ENCODE measurements around the gene ANKRD29. TPM values are rescaled to one million over a fixed set of nuclear protein-coding genes. Genes with fewer than 3 reads are reported as not detected.

ANKRD29 gene
- total RNA-seq: not detected

GRCh38 chr18:23662309-23663263 is at the start of gene ANKRD29:
Gene ANKRD29 (minus strand): TSS chr18:23662911. CDS start chr18:23662730, 181 bp downstream.
- Mint-ChIP-seq H3K36me3 (peaks cover 0 to 7% of the 10 kb centered on the region in 2 donors), H3K27ac (peak within 1 kb of the TSS in 1 of 2 donors; percentile 10), H3K9me3 (no peaks in the 10 kb centered on the region)
- DNase-seq (ENCODE audit: low spot score in 2 of 2) (peak; percentile 20 to 67), ATAC-seq (peak; percentile 80 to 96)

GRCh38 chr18:23712445-23712844 is 49.7 kb upstream of the ANKRD29 start:
- ATAC-seq (peak in 1 of 2 donors; percentile 50), DNase-seq (ENCODE audit: low spot score in 2 of 2) (no peak)
- H3K9me3 Mint-ChIP-seq: peaks cover 0 to 6% of the 10 kb centered on the region in 2 donors
- H3K27ac Mint-ChIP-seq: no peak overlapping the region
- H3K36me3 Mint-ChIP-seq: peaks cover 0 to 6% of the 10 kb centered on the region in 2 donors

GRCh38 chr18:23711426-23711825 is 48.7 kb upstream of the ANKRD29 start:
- peaks cover 0 to 10% of the 10 kb centered on the region in 2 donors for H3K9me3 Mint-ChIP-seq
- no peak overlapping the region for H3K27ac Mint-ChIP-seq
- H3K36me3 Mint-ChIP-seq: peaks cover 0 to 10% of the 10 kb centered on the region in 2 donors

GRCh38 chr18:23710946-23711345 is 48.2 kb upstream of the ANKRD29 start:
- peaks cover 0 to 10% of the 10 kb centered on the region in 2 donors for H3K9me3 Mint-ChIP-seq
- no peak overlapping the region for H3K27ac Mint-ChIP-seq
- peaks cover 0 to 10% of the 10 kb centered on the region in 2 donors for H3K36me3 Mint-ChIP-seq
- ATAC-seq (no peak), DNase-seq (ENCODE audit: low spot score in 2 of 2) (no peak)

More at GRCh38 chr18:23711426-23711825, 48.7 kb upstream of the ANKRD29 start:
- ATAC-seq: no peak
- no peak for DNase-seq (ENCODE audit: low spot score in 2 of 2)

GRCh38 chr18:23710068-23710527 is 47.4 kb upstream of the ANKRD29 start:
- Mint-ChIP-seq H3K36me3 (peaks cover 0 to 10% of the 10 kb centered on the region in 2 donors), H3K9me3 (peaks cover 0 to 10% of the 10 kb centered on the region in 2 donors), H3K27ac (no peak overlapping the region)
- DNase-seq (ENCODE audit: low spot score in 2 of 2) (no peak), ATAC-seq (no peak)

- H3K27ac Mint-ChIP-seq: no peak overlapping the region
- DNase-seq (ENCODE audit: low spot score in 2 of 2) (no peak), ATAC-seq (no peak)
- H3K36me3 Mint-ChIP-seq: peaks cover 0 to 10% of the 10 kb centered on the region in 2 donors
- H3K9me3 Mint-ChIP-seq: peaks cover 0 to 10% of the 10 kb centered on the region in 2 donors
Measured at GRCh38 chr18:23706971-23707640, 44.4 kb upstream of the ANKRD29 start.

GRCh38 chr18:23704806-23705205 is 42.1 kb upstream of the ANKRD29 start:
- Mint-ChIP-seq H3K9me3 (peaks cover 0 to 10% of the 10 kb centered on the region in 2 donors), H3K27ac (no peak overlapping the region), H3K36me3 (peaks cover 0 to 10% of the 10 kb centered on the region in 2 donors)
- ATAC-seq (no peak), DNase-seq (ENCODE audit: low spot score in 2 of 2) (no peak)

- ATAC-seq (no peak), DNase-seq (ENCODE audit: low spot score in 2 of 2) (no peak)
- peaks cover 0 to 10% of the 10 kb centered on the region in 2 donors for H3K36me3 Mint-ChIP-seq
- H3K9me3 Mint-ChIP-seq: peaks cover 0 to 4% of the 10 kb centered on the region in 2 donors
- no peak overlapping the region for H3K27ac Mint-ChIP-seq
Measured at GRCh38 chr18:23703987-23704384, 41.3 kb upstream of the ANKRD29 start.

- ATAC-seq (peak in 1 of 2 donors; percentile 71), DNase-seq (ENCODE audit: low spot score in 2 of 2) (peak in 1 of 2 donors; percentile 10)
- Mint-ChIP-seq H3K36me3 (peaks cover 0 to 10% of the 10 kb centered on the region in 2 donors), H3K27ac (no peak overlapping the region), H3K9me3 (peaks cover 0 to 4% of the 10 kb centered on the region in 2 donors)
Measured at GRCh38 chr18:23703057-23703986, 40.6 kb upstream of the ANKRD29 start.

- Mint-ChIP-seq H3K27ac (no peak overlapping the region), H3K36me3 (peaks cover 0 to 5% of the 10 kb centered on the region in 2 donors), H3K9me3 (peaks cover 0 to 4% of the 10 kb centered on the region in 2 donors)
- no peak for DNase-seq (ENCODE audit: low spot score in 2 of 2)
- no peak for ATAC-seq
Measured at GRCh38 chr18:23702606-23703005, 39.9 kb upstream of the ANKRD29 start.

- Mint-ChIP-seq H3K27ac (no peak overlapping the region), H3K36me3 (no peaks in the 10 kb centered on the region), H3K9me3 (no peaks in the 10 kb centered on the region)
- ATAC-seq (no peak), DNase-seq (ENCODE audit: low spot score in 2 of 2) (no peak)
Measured at GRCh38 chr18:23701544-23702064, 38.9 kb upstream of the ANKRD29 start.

GRCh38 chr18:23701017-23701416 is 38.3 kb upstream of the ANKRD29 start:
- H3K36me3 Mint-ChIP-seq: no peaks in the 10 kb centered on the region
- no peak overlapping the region for H3K27ac Mint-ChIP-seq

GRCh38 chr18:23694637-23695430 is 32.1 kb upstream of the ANKRD29 start:
- Mint-ChIP-seq H3K27ac (no peak overlapping the region), H3K9me3 (no peaks in the 10 kb centered on the region), H3K36me3 (no peaks in the 10 kb centered on the region)
- no peak for DNase-seq (ENCODE audit: low spot score in 2 of 2)
- no peak for ATAC-seq

More at GRCh38 chr18:23701017-23701416, 38.3 kb upstream of the ANKRD29 start:
- H3K9me3 Mint-ChIP-seq: no peaks in the 10 kb centered on the region
- DNase-seq (ENCODE audit: low spot score in 2 of 2) (no peak), ATAC-seq (no peak)

GRCh38 chr18:23693846-23694245 is 31.1 kb upstream of the ANKRD29 start:
- no peak for ATAC-seq
- no peak overlapping the region for H3K27ac Mint-ChIP-seq
- H3K9me3 Mint-ChIP-seq: no peaks in the 10 kb centered on the region
- H3K36me3 Mint-ChIP-seq: no peaks in the 10 kb centered on the region
- no peak for DNase-seq (ENCODE audit: low spot score in 2 of 2)

GRCh38 chr18:23690505-23691068 is 27.9 kb upstream of the ANKRD29 start:
- no peak for ATAC-seq
- no peaks in the 10 kb centered on the region for H3K36me3 Mint-ChIP-seq
- DNase-seq (ENCODE audit: low spot score in 2 of 2): no peak

More at GRCh38 chr18:23690505-23691068, 27.9 kb upstream of the ANKRD29 start:
- H3K27ac Mint-ChIP-seq: no peak overlapping the region
- no peaks in the 10 kb centered on the region for H3K9me3 Mint-ChIP-seq

All from activated naive CD4-positive, alpha-beta T cell treated with anti-CD3 and anti-CD28 coated beads, Interleukin-2, amount 50 U/mL, for 72 hours (primary cell).